SIG-M5 (cell line): ENCODE results near the gene CCDC112.
A peak's percentile ranks its signal among the peaks of the same experiment; 100 is the strongest.
"Not testable (repeated sequence)": the region's sequence is repeated elsewhere in the genome, so short reads cannot be mapped to it uniquely, and the experiment has no call there.

ENCODE experiments used
- DNase-seq: peaks from one replicate; lab custom pipeline; 2025; lab: John Stamatoyannopoulos, UW

Gene CCDC112, protein sequence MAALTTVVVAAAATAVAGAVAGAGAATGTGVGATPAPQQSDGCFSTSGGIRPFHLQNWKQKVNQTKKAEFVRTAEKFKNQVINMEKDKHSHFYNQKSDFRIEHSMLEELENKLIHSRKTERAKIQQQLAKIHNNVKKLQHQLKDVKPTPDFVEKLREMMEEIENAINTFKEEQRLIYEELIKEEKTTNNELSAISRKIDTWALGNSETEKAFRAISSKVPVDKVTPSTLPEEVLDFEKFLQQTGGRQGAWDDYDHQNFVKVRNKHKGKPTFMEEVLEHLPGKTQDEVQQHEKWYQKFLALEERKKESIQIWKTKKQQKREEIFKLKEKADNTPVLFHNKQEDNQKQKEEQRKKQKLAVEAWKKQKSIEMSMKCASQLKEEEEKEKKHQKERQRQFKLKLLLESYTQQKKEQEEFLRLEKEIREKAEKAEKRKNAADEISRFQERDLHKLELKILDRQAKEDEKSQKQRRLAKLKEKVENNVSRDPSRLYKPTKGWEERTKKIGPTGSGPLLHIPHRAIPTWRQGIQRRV

GRCh38 chr5:115296124-115297022 lies at the start of gene CCDC112:
Gene CCDC112, minus strand, starts transcription at chr5:115296654. Its CDS starts 111 bp downstream, at chr5:115296543.
- no peak for DNase-seq

- DNase-seq: no peak
These were observed 48.9 kb upstream of the CCDC112 start for GRCh38 chr5:115345344-115345743.

- DNase-seq: no peak
These were observed 47.4 kb upstream of the CCDC112 start for GRCh38 chr5:115343855-115344254.

DNA sequence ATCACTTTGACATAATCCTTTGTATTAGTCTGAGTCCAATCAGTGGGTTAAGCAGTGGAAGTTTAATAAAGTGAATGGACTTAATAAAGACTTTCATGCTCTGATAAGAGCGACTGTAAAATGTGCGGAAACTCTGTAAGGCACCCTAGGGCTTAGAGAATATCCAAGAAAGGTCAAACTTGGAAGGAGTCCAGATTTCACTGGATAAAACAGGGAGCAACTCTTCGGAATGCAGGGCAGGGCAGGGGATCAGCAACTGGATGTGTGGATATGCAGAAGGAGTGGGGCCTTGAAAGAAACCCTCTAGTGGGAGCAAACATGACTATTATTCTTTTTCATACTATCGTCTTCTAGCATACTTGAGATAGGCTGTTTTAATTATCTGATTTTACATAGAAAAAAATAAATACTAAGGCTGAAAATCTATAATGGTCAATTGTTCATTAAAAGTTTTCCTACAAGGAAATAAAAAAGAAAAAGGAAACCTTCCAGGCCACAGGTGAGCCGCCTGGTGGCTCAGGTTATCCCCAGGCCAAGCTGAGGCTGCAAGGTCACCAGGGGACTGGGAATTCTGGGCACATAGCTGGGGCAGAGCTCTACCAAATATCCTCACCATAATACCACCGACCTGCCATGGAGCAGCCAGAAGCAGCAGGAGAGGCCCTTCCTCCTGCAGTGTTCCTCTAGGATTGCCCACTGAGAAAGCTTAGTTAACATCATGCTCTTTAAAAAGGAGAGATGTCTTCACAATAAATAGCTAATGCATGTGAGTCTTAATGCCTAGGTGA lies 46.3 kb upstream of the CCDC112 start:
- DNase-seq: no peak

GRCh38 chr5:115341745-115342144 lies 45.3 kb upstream of the CCDC112 start:
- no peak for DNase-seq

- no peak for DNase-seq
These were observed 42.4 kb upstream of the CCDC112 start for GRCh38 chr5:115338851-115339250.

GRCh38 chr5:115337882-115338281 lies 41.4 kb upstream of the CCDC112 start:
- DNase-seq: no peak

- DNase-seq: no peak
These were observed 40.5 kb upstream of the CCDC112 start for GRCh38 chr5:115336964-115337363.

DNA sequence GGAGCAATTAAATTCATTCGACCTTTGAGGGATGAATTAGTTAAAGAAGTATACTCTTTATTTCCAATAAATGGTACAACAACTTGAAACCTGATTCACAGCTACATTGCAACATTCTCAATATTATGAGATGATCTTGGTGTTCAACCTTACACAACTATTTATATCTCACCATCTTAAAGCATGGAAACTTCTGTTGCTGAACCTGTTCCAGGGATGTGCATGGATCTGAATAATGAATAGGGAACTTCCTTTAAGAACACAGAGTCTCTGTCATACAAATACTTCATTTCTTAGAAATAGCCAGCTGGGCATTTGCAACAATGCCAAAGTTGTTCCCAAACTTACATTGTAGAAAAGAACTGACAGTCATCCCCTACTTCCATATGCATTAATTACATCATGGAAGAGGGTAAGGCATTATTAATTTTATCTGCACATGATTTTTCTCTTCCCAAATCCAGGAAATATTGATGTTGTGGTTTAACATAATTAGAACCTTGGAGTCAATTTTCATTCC lies 39.8 kb upstream of the CCDC112 start:
- no peak for DNase-seq

- no peak for DNase-seq
These were observed 38.8 kb upstream of the CCDC112 start for GRCh38 chr5:115335301-115335700.

DNA sequence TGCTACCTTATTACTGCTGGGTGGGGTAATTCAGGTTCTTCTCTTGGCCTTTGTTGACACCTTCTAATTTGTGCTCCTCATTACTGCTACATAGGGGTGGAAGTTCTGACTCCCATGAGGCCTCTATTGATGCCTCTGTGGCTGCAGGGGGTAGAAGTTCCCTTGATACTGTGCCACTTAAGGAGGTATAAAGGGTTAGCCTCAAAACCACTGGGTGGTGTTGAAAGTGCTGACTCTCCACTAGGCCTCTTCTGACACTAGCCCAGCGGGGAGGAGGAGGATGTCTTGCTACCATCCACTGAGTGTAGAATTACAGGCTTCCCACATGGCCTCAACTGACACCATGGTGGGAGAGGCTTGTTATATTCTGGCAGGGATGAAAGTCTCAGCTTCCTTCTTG lies 36.7 kb upstream of the CCDC112 start:
- DNase-seq: peak; percentile 43

GRCh38 chr5:115330830-115331229 lies 34.4 kb upstream of the CCDC112 start:
- DNase-seq: no peak

GRCh38 chr5:115329475-115329874 lies 33.0 kb upstream of the CCDC112 start:
- DNase-seq: no peak

- not testable (repeated sequence) for DNase-seq
These were observed 32.3 kb upstream of the CCDC112 start for GRCh38 chr5:115328617-115329274.

DNA sequence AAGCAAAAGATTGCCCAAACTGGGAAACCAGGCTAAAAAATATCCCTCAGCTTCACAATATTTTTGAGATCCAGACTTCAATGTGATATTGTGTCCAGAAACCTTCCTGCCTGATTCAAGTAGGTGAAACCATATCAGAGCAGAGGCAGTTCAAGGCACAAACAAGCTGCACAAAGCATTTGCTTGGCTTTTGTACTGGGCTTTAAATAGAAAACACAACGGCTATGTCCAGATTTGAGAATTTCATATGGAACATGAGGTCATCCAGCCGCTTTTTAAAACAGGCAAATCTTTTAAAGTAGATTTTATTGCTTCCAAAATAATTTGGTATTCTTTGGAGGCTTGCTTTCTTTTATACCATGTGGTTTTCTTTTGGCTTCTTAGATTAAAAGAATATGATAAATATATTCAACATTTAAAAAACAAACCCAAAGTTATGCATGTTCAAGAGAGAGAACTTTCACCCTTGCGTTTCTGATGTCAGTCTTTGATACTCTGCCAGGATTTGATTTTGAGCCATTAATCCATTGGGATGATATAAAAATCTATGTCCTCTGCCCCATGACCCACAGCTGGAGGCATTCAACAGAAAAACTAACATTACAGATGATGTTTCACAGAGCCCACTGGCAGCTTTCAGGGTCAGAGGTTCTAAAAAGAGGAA lies 29.0 kb upstream of the CCDC112 start:
- no peak for DNase-seq

DNA sequence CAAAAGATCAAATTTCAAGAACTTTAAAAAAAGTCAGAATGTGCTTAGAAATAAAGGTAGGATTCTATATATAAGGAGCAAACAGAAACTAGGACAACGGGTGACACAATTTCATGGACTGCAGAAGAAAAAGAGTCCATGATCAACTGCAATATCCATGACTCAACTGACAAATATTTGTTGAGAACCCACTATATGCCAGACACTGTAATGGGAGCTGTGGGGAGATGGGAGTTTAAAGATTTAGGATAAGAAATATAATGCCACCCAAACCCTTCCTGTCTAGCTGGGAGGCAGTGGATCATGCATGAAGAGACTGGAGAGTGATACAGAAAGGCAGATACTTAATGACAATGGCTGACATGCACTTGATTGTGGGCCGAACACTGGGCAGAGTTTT lies 27.6 kb upstream of the CCDC112 start:
- DNase-seq: no peak

GRCh38 chr5:115322729-115323128 lies 26.3 kb upstream of the CCDC112 start:
- no peak for DNase-seq

DNA sequence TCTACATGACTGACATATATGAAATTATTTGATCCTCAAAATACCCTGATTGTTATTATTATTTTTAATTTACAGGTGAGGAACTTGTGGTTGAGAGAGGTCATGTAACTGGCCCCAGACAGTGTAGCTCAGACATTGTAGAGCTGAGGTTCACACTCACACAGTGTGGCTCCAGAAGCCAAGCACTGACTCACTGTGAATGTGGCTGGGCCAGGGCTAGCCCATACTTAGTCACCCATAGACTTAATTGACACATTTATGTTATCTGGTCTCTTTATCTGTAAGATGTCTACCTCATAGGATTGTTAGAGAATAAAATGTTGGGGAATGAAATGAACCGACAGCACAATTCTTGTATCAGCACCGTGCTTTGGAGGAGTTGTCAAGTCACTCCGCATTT lies 24.9 kb upstream of the CCDC112 start:
- DNase-seq: no peak

DNA sequence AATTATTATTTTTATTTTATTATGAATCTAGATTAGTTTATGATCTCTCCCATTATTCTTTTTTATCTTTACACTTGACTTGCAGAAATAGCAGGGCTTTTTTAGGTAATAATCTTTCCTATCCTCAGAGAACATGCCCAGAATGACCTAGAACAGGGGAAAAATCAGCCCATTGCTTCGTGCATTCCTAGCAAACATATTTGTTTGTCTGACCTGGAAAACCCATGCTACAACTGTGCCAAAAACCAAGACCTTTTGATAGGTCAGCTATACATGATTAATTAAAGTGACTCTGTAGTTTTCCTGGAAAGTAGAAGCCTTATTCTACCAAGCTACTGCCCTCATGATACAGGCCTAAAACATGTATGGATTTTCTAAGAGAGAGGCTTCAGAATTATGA lies 24.1 kb upstream of the CCDC112 start:
- no peak for DNase-seq

GRCh38 chr5:115320006-115320405 lies 23.6 kb upstream of the CCDC112 start:
- no peak for DNase-seq

- no peak for DNase-seq
These were observed 22.6 kb upstream of the CCDC112 start for GRCh38 chr5:115319007-115319406.
